PC-3 (cell line): ENCODE results near the gene UGT1A9. TPM values are rescaled to one million over a fixed set of nuclear protein-coding genes. Genes with fewer than 3 reads are reported as not detected.

ENCODE experiments used
- ATAC-seq: fragments of 200-7000 bp; cut with Tn5 transposase; 2 replicates; pipeline ENCODE4 v1.9.1; 2020; ENCODE audit warnings: mild to moderate bottlenecking, moderate library complexity
- BruUV-seq: library from RNA; stranded (reverse); fragments of 400-500 nt; replicated peaks from 2 replicates; lab custom pipeline; 2021; lab: Mats Ljungman, UMichigan
- CTCF ChIA-PET: fragments of 300-600 bp; sonication (Branson Sonifier 250); formaldehyde crosslinking; loops from one replicate; lab custom pipeline; 2022; ENCODE audit warnings: antibody characterized with exemption; lab: Charles Lee
- POLR2A ChIA-PET: fragments of 300-600 bp; sonication (Branson Sonifier 250); formaldehyde crosslinking; loops from one replicate; lab custom pipeline; 2022; ENCODE audit warnings: antibody characterized with exemption; ENCODE audit not compliant: unreplicated experiment; lab: Charles Lee
- DNase-seq: peaks from one replicate; pipeline ENCODE4 v3.0.0-alpha.2; 2015
- H2AFZ ChIP-seq: fragments of 300-600 bp; sonication (generic); 2 replicates; pipeline ENCODE4 v1.6.0; 2016; ENCODE audit warnings: antibody characterized with exemption, low read length
- H3F3A ChIP-seq: fragments of 300-600 bp; sonication (generic); one replicate; pipeline ENCODE4 v1.6.0; 2017; ENCODE audit warnings: antibody characterized with exemption, low read length, control low read depth, mild to moderate bottlenecking; ENCODE audit not compliant: unreplicated experiment
- H3K27ac ChIP-seq: fragments of 300-600 bp; sonication (generic); 2 replicates; pipeline ENCODE4 v1.5.1; 2016; ENCODE audit warnings: mild to moderate bottlenecking, low read length
- H3K27me3 ChIP-seq: fragments of 300-600 bp; sonication (generic); 2 replicates; pipeline ENCODE4 v1.6.1; 2016; ENCODE audit warnings: low read length, mixed read lengths
- H3K36me3 ChIP-seq: fragments of 300-600 bp; sonication (generic); 2 replicates; pipeline ENCODE4 v1.6.1; 2016; ENCODE audit warnings: low read depth, mixed run types, low read length, mixed read lengths
- H3K4me1 ChIP-seq: fragments of 300-600 bp; sonication (generic); 2 replicates; pipeline ENCODE4 v1.5.1; 2016; ENCODE audit warnings: low read length; ENCODE audit not compliant: insufficient read depth
- H3K4me2 ChIP-seq: fragments of 300-600 bp; sonication (generic); 2 replicates; pipeline ENCODE4 v1.6.0; 2016; ENCODE audit warnings: low read length
- H3K4me3 ChIP-seq: fragments of 300-600 bp; sonication (generic); 2 replicates; pipeline ENCODE4 v1.5.1; 2016; ENCODE audit warnings: mild to moderate bottlenecking, low read length, mixed read lengths
- H3K79me2 ChIP-seq: fragments of 300-600 bp; sonication (generic); 2 replicates; pipeline ENCODE4 v1.6.1; 2017; ENCODE audit warnings: low read length, mixed read lengths
- H3K9ac ChIP-seq: fragments of 300-600 bp; sonication (generic); 2 replicates; pipeline ENCODE4 v1.6.0; 2016; ENCODE audit warnings: mild to moderate bottlenecking, low read length
- H3K9me2 ChIP-seq: fragments of 300-600 bp; sonication (generic); replicated peaks from 2 replicates; pipeline ENCODE4 v1.6.1; 2016; ENCODE audit warnings: mixed run types, low read length, mixed read lengths
- H3K9me3 ChIP-seq: fragments of 300-600 bp; sonication (generic); 2 replicates; pipeline ENCODE4 v1.6.1; 2016; ENCODE audit warnings: low read length, mixed read lengths
- H4K20me1 ChIP-seq: fragments of 300-600 bp; sonication (generic); 2 replicates; pipeline ENCODE4 v1.6.1; 2016; ENCODE audit warnings: low read length, mixed read lengths
- EZH2 ChIP-seq: fragments of 300-600 bp; sonication (generic); IDR thresholded peaks from one replicate; pipeline ENCODE4 v1.6.1; 2017; ENCODE audit warnings: antibody characterized with exemption, mild to moderate bottlenecking, low read length; ENCODE audit not compliant: unreplicated experiment
- EZH2phosphoT487 ChIP-seq: fragments of 300-600 bp; sonication (generic); IDR thresholded peaks from 2 replicates; pipeline ENCODE4 v1.6.1; 2018; ENCODE audit warnings: mild to moderate bottlenecking, antibody characterized with exemption, low read length, borderline replicate concordance
- intact Hi-C: fragments of 100-400 bp; cut with micrococcal nuclease; formaldehyde crosslinking; loops from 2 replicates; pipeline ENCODE4 v1.9.0; 2023
- total RNA-seq: library from RNA; depleted of rRNA; stranded (reverse); fragments of >200 nt; gene quantifications from 2 replicates; pipeline ENCODE4 v1.2.3, GENCODE V29; 2014
- TF ChIP-seq, protein P1 (sequence below): fragments of 300-600 bp; sonication (generic); conservative IDR thresholded peaks from 2 replicates; pipeline ENCODE4 v1.5.1; 2017; ENCODE audit warnings: antibody characterized with exemption, low read depth, mild to moderate bottlenecking, low read length

UGT1A9 gene
- total RNA-seq, 1 experiment from 2014 or later: not detected

DNA sequence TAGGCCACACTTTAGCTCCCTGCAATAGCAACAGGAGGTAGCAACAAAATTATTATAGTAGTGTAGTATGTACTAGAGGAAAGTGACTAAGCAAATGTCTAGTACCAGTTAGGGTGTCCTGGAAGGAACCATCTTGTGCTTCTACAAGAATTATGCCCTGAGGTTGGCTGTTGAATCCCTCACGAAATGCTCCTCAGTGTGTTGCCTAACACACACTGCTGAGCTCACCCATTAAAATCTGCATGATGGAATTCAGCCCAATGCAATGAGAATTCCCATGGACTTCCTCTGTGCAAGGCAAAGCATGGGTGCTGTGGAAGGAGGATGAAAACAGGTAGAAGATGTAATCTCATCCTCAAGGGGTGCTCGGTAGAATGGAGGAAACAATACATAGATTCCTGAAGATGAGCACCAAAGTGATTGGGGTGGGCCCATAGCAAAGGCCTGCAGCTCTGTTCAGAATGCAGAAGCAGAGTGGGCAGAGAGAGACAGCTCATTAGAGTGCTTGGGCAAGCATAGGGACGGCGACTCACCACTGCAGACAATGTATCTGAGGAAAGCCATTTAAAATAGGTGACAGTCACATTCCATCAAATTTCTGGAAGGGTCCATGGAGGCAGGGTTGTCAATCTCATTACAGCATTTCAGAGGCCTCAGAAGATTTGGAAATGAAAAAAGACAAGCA is 8.8 kb downstream of the UGT1A9 start:
- 0 out of 2 replicates have a peak, but pooled peaks cover 7% of the 10 kb centered on the region for H3K4me1 ChIP-seq
- H3K27ac ChIP-seq: no peak overlapping the region
- no peaks in the 10 kb centered on the region for H3K79me2 ChIP-seq
- no peak overlapping the region for H2AFZ ChIP-seq
- TF ChIP-seq EZH2: no peak
- no peak for TF ChIP-seq EZH2phosphoT487
- TF ChIP-seq, protein P1, sequence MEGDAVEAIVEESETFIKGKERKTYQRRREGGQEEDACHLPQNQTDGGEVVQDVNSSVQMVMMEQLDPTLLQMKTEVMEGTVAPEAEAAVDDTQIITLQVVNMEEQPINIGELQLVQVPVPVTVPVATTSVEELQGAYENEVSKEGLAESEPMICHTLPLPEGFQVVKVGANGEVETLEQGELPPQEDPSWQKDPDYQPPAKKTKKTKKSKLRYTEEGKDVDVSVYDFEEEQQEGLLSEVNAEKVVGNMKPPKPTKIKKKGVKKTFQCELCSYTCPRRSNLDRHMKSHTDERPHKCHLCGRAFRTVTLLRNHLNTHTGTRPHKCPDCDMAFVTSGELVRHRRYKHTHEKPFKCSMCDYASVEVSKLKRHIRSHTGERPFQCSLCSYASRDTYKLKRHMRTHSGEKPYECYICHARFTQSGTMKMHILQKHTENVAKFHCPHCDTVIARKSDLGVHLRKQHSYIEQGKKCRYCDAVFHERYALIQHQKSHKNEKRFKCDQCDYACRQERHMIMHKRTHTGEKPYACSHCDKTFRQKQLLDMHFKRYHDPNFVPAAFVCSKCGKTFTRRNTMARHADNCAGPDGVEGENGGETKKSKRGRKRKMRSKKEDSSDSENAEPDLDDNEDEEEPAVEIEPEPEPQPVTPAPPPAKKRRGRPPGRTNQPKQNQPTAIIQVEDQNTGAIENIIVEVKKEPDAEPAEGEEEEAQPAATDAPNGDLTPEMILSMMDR: no peak
- intact Hi-C loops: no loop called here
- H3K4me2 ChIP-seq: no peak overlapping the region
- H3K27me3 ChIP-seq: no peaks in the 10 kb centered on the region
- ChIA-PET POLR2A (no interaction called here), CTCF (interaction anchor here (1.0 kb wide), 1 partner anchor 127 kb away, joined by 4 read pairs; no protein-coding TSS in a partner anchor)
- H3K36me3 ChIP-seq: no peaks in the 10 kb centered on the region
- no peak overlapping the region for H3K4me3 ChIP-seq
- H3F3A ChIP-seq: no peaks in the 10 kb centered on the region
- H3K9me3 ChIP-seq: no peaks in the 10 kb centered on the region
- no peaks in the 10 kb centered on the region for H4K20me1 ChIP-seq
- no TSS peak for BruUV-seq
- DNase-seq: no peak
- H3K9ac ChIP-seq: no peak overlapping the region
- H3K9me2 ChIP-seq: no peaks in the 10 kb centered on the region; the same call in 1 of the 2 replicates
- ATAC-seq: no peak

- H3K27me3 ChIP-seq: no peaks in the 10 kb centered on the region
- no peaks in the 10 kb centered on the region for H3K9me3 ChIP-seq
- H3K9me2 ChIP-seq: no peaks in the 10 kb centered on the region; the same call in 1 of the 2 replicates
- no peak within 1 kb of the TSS for H3K9ac ChIP-seq
- 0 out of 2 replicates have a peak, but pooled peaks cover 7% of the 10 kb centered on the region for H3K4me1 ChIP-seq
- ChIA-PET CTCF (no interaction called here), POLR2A (no interaction called here)
- TF ChIP-seq EZH2: no peak
- no peak for TF ChIP-seq EZH2phosphoT487
- TF ChIP-seq, protein P1: no peak
- BruUV-seq: no TSS peak
- no peaks in the 10 kb centered on the region for H3K36me3 ChIP-seq
- H3K79me2 ChIP-seq: no peaks in the 10 kb centered on the region
- H3K27ac ChIP-seq: no peak within 1 kb of the TSS
- H4K20me1 ChIP-seq: no peaks in the 10 kb centered on the region
- ATAC-seq (no peak), DNase-seq (no peak)
- no peak within 1 kb of the TSS for H3K4me3 ChIP-seq
- intact Hi-C loops: no loop called here
- no peaks in the 10 kb centered on the region for H3F3A ChIP-seq
- no peak within 1 kb of the TSS for H3K4me2 ChIP-seq
- H2AFZ ChIP-seq: no peak within 1 kb of the TSS
Observed at GRCh38 chr2:233681521-233682099, 9.9 kb downstream of the UGT1A9 start, which contains the start of gene UGT1A7. TSS of gene UGT1A7 (plus strand) at chr2:233681901. CDS start at chr2:233681938, 37 bp downstream.

DNA sequence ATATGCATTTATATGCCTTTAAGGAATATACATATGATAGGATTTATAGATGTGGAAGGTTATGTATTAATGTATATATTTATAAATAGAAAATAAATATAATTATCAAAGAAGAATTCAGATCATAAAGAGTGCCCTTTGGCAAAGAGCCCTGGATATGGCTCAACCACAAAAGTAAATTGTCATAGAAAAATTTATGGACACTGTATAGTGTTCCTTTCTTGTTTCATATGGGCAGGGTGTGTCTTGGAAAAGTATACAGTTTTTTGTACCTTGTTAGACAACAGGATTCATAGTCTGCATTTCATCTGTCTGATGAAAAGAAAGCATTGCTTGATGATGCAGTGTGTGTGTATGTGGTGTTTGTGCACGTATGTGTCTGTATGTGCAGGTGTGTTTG is 12.9 kb downstream of the UGT1A9 start:
- intact Hi-C loops: no loop called here

More for the DNA sequence above, 12.9 kb downstream of the UGT1A9 start:
- H3K79me2 ChIP-seq: no peaks in the 10 kb centered on the region
- no peak overlapping the region for H3K4me2 ChIP-seq
- H3K36me3 ChIP-seq: no peaks in the 10 kb centered on the region
- BruUV-seq: no TSS peak
- H3K27me3 ChIP-seq: no peaks in the 10 kb centered on the region
- TF ChIP-seq, protein P1: no peak
- no peak for TF ChIP-seq EZH2phosphoT487
- peaks cover 20% of the 10 kb centered on the region for H3K4me1 ChIP-seq
- no peaks in the 10 kb centered on the region for H3F3A ChIP-seq
- no peak overlapping the region for H3K4me3 ChIP-seq
- H4K20me1 ChIP-seq: no peaks in the 10 kb centered on the region
- H3K9me2 ChIP-seq: no peaks in the 10 kb centered on the region; the same call in 1 of the 2 replicates
- ChIA-PET CTCF (no interaction called here), POLR2A (no interaction called here)
- peak; percentile 53 for ATAC-seq
- no peak overlapping the region for H3K27ac ChIP-seq
- H3K9ac ChIP-seq: no peak overlapping the region
- peak; percentile 17 for DNase-seq
- no peak overlapping the region for H2AFZ ChIP-seq
- no peaks in the 10 kb centered on the region for H3K9me3 ChIP-seq
